Measurements from ENCODE around the gene EPGN.

The EPGN gene

DNA sequence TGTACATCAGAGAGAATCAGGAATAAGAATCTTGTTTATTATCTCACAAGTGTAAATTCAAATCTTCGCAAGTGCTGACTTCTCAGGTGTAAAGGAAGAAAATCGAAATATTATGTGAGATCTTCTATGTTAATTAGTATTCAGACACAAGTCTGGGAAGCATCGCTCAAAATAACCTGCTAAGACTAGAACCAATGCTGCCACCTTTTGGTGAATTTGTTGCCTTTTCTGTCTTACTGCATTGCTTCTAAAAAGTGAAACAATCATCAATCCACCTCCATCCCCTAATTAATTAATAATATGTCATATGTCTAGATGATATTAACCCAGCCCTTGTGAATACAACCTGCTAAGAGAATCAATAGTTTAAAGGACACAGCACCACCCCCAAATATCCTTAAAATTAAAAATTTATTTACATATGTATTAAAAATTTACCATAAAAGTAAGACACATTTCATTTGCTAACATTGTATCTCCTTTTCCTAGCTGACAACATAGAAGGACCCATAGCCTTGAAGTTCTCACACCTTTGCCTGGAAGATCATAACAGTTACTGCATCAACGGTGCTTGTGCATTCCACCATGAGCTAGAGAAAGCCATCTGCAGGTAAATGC is 3.5 kb downstream of the EPGN start:
- DNase-seq: no peak

- DNase-seq: no peak
Observed at GRCh38 chr4:74314329-74314728, 6.1 kb downstream of the EPGN start.

DNA sequence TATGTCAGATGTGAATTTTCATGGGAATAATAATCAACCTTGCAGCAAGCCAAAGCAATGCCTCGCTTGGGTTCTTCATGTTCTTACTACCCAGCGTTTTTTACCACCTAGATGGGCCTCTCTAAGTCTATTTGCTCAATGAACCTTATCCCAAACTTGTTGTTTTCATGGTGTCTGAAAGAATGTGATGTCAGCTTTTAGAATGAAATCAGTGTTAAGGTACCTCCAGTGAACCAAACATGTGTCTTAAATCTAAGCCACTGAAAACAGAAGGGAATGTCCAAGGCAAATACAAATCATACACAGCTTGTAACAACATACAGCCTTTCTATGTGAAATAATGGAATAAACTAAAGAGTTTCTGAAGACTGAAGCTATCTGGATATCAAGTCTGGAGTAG is 6.7 kb downstream of the EPGN start:
- no peak for DNase-seq

DNA sequence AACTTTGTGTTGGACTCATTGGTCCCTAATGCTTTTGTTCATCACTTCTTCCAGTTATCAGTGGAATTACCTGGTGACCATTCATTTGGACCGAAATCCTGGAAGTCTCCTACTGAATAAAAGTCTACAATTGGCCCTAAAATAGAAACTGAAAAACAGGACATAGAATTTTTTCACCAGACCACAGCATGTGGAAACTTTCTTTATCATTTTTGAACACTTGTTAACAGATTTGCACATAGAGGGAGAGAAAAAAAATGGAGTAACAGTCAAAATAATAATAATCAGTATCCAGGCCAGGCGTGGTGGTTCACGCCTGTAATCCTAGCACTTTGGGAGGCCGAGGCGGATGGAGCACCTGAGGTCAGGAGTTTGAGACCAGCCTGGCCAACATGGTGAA is 7.1 kb downstream of the EPGN start:
- DNase-seq: no peak

- DNase-seq: no peak
Observed at GRCh38 chr4:74316397-74316796, 8.1 kb downstream of the EPGN start.

- DNase-seq: no peak
Observed at GRCh38 chr4:74317616-74318246, 9.5 kb downstream of the EPGN start.

GRCh38 chr4:74318276-74318675 is 10.0 kb downstream of the EPGN start:
- DNase-seq: no peak

- no peak for DNase-seq
Observed at GRCh38 chr4:74319470-74319869, 11.2 kb downstream of the EPGN start.

DNA sequence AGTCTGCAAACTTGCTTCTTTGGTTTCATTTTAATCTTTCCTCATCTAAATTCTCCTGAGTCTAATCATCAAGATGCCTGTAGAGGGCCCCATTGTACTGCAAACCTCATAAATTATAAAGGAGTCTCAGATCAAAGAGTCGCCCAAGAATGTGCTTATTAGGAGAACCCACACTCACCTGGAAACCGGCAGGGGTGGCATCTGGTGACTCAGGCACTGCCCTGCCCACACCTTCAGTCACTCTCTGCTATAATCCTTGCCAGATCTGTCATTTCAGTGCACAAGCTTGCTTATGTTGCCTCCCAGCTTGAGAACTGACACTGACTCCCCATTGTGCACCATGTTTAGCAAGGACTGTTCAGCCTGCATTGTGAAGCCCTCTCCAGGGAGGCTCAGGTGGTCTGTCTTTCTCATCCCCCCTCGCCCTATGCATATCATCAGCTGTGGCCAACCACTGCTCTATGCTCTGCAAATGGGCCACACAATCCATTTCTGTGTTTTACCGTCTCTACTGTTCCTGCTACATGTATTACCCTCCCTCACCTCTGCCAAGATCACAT is 12.4 kb downstream of the EPGN start:
- DNase-seq: peak; percentile 30

- DNase-seq: no peak
Observed at GRCh38 chr4:74322301-74322700, 14.0 kb downstream of the EPGN start.

GRCh38 chr4:74323663-74324062 is 15.4 kb downstream of the EPGN start:
- no peak for DNase-seq

DNA sequence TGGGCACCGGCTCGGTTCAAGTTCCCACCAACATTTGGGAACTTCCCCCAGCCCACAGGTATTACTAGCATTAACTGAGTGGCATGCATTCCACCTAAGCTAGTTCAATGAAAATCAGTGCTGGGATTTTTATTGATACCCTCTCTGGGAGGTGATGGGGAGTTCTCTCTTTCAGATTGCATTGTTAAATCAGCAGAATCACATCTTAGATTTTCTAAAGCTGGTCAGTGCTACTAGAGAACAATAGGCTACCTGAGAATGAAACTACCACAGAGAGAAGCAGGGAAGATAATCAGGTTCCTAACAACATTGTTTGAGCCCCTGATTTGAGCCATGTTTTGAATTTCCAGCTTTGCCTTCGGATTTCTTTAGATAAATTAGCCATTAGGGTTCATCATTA is 16.0 kb downstream of the EPGN start:
- no peak for DNase-seq

GRCh38 chr4:74325886-74326285 is 17.6 kb downstream of the EPGN start:
- DNase-seq: no peak

- DNase-seq: no peak
Observed at GRCh38 chr4:74327762-74328161, 19.5 kb downstream of the EPGN start.

DNA sequence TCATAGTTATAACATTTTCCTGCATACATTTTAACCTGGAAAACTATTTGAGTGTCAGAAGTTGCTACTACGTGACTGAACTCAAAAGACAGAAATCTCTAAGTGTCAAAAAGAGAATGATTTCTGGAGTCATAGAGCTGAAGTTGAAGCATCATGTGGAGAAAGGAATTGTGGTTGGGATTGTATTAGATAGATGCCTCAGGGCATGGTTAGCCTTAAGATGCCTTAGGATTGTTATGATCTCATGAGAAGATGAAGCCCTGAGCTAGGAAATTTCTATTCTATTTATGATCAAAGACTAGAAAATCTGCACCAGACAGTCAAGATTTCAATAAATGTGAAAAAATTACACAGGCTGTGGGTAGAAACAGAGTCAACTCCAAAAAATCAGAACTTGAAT is 20.2 kb downstream of the EPGN start:
- no peak for DNase-seq

DNA sequence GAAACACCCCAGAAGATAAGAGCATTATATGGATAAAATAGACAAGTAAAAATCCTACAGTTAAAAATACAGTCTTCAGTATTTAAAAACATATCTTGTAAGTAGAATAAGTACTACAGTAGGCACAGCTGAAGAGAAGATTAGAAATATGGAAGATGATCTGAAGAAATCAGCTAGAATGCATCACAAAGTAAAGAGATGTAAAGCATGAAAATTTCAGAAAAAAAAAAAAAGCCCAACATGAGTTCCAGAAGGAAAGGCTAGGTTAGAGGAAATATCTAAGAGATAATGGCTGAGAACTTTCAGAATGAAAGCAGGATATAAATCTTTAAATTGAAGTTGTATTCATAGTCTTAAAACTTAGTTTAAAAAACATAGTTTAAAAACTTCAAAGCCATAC is 21.0 kb downstream of the EPGN start:
- DNase-seq: no peak

DNA sequence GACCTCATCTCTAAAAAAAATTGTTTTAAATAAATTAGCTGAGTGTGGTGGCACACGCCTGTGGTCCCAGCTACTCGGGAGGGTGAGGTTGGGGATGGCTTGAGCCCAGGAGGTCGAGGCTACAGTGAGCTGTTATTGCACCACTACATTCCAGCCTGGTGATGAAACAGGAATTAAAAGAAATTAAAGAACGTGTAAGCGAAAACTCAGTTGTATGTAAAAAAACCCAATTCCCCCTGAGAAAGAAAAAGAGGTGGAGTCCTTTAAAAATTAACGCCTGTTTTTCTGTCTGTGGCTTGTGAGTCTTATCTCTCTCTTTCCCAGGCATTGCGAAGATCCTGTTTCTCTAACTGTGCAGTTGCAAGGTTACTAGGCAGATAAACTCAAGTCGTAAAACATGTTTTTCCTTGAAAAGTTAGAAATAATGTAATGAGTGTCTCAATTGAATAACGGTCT is 22.1 kb downstream of the EPGN start:
- no peak for DNase-seq

DNA sequence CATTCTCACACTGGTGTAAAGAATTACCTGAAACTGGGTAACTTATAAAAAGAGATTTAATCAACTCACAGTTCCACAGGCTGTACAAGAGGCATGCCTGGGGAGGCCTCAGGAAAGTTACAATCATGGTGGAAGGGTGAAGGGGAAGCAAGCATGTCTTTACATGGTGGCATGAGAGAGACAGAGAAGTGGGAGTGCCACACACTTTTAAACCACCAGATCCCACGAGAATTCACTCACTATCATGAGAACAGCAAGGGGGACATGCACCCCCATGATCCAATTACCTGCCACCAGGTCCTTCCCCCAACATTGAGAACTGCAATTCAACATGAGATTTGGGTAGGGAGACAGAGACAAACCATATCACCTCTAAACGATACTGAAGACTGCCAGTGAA is 23.0 kb downstream of the EPGN start:
- no peak for DNase-seq

GRCh38 chr4:74331944-74332343 is 23.7 kb downstream of the EPGN start:
- DNase-seq: no peak

DNA sequence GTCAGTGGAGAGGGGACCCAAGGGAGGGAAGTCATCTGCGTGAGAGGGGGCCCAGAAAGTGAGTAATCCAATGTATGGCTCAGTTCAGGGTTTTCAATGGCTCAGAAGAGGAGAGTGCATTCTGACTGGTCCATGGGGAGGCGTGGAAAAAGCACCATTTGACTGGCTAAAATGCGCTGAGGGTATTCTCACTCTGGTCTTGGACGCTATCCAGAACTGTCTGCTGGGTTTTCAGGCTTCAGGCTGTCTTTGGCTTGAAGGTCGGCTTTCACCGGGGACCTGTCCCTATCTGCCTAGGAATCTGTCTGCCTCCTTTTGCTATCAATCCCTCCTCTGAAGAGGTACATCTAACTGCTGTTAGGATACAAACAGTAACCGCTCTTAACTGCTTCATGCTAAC is 26.4 kb downstream of the EPGN start:
- no peak for DNase-seq

DNA sequence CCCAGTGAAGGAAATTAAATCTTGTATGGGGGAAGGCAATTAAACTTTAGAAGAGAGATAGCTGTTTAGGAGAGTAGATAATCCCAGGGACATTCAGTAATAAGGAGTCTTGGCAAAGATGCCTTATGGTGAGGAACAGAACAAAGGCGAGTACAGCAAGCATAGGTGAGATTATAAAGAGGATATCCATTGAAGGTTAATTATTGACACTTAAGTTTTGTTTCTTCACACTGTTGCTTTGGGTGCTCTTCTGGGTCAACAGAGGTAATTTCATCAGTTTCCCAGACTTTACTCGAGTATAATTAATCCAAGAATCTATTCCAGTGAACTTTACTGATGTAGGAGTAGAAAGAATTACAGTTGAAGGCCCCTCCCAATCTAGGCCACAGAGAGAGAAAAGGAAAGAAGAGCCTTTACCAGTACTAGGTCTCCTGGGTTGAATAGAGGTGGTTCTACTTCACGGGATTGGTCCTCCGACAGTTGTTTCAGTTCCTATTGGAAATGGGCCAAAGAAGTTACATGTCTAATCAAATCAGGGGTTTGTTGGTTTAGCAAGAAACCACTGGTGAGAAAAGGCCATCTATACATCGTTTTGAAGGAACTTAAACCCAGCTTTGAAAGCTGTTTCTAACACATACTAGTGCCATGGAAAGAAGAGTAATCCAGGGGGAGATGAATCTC is 27.2 kb downstream of the EPGN start:
- no peak for DNase-seq

- DNase-seq: no peak
Observed at GRCh38 chr4:74338792-74339333, 30.6 kb downstream of the EPGN start.

GRCh38 chr4:74339501-74339900 is 31.2 kb downstream of the EPGN start:
- DNase-seq: no peak
